Endometrial microvascular endothelial cells (primary cell): ENCODE results near the gene DCPS. TPM values are rescaled to one million over a fixed set of nuclear protein-coding genes. Genes with fewer than 3 reads are reported as not detected.
"Not testable (repeated sequence)": the region's sequence is repeated elsewhere in the genome, so short reads cannot be mapped to it uniquely, and the experiment has no call there.

Source experiments
- in situ Hi-C: cut with HindIII; loops from 2 replicates; pipeline ENCODE4 v1.10.0; 2017; ENCODE audit warnings: low sequenced_read_pairs, low pct_unique_long_range_greater_than_20kb; ENCODE audit errors: inconsistent ontology term
- total RNA-seq: library from RNA; depleted of rRNA; stranded (reverse); fragments of >200 nt; gene quantifications from one replicate; pipeline ENCODE4 v1.2.3, GENCODE V29; 2015; ENCODE audit errors: inconsistent ontology term

DCPS gene
- total RNA-seq, 1 donor from 2014 or later, result 29.1 TPM

DNA sequence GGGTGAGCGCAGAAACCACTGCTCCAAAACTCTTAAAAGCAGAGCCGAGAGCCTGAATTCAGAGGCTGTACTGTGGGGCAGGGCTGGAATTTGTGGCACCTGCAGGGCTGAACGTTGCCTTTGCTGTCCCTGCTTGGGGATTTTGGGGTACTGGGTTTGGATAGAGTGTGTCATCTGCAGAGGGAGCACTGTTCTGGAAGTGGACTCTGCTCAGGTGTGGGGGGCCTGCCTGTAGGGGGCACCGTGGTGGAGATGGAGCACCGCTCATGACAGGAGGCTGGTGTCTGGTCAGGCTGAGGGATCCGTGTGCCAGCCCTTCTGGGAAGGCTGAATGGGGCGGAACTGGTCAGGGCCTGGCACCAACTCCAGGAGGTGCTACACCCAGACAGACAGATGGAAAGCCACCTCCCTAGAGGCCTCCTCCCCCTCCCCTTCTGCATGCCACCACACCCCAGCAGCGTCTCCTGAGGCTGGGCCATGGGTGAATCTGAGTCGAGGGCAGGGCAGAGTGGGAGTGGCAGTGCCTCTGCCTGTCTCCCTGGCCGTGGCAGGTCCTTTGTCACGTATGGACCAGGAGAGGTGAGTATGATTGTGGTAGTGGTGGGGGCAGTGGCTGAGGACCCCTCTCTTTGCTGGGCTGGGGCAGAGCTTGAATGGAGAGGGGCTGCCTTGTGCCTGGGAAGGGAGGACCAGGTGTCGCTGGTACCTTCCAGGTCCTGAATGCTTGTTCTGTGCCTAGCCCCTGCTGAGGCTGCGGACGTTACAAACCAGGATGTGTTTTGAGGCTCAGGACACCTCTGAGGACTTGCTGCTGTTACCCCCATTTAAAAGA, 63.2 kb downstream of the DCPS start:
- in situ Hi-C loops, result not testable (repeated sequence)

DNA sequence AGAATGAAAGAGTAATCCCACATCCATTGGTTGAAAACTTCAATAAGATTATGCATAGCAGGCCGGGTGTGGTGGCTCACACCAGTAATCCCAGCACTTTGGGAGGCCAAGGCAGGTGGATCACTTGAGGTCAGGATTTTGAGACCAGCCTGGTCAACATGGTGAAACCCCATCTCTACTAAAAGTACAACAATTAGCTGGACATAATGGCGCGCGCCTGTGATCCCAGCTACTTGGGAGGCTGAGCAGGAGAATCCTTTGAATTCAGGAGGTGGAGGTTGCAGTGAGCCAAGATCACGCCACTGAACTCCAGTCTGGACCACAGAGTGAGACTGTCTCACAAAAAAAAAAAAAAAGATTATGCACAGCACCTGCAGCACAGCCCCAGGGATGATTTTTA, 63.9 kb downstream of the DCPS start:
- in situ Hi-C loops, result not testable (repeated sequence)

DNA sequence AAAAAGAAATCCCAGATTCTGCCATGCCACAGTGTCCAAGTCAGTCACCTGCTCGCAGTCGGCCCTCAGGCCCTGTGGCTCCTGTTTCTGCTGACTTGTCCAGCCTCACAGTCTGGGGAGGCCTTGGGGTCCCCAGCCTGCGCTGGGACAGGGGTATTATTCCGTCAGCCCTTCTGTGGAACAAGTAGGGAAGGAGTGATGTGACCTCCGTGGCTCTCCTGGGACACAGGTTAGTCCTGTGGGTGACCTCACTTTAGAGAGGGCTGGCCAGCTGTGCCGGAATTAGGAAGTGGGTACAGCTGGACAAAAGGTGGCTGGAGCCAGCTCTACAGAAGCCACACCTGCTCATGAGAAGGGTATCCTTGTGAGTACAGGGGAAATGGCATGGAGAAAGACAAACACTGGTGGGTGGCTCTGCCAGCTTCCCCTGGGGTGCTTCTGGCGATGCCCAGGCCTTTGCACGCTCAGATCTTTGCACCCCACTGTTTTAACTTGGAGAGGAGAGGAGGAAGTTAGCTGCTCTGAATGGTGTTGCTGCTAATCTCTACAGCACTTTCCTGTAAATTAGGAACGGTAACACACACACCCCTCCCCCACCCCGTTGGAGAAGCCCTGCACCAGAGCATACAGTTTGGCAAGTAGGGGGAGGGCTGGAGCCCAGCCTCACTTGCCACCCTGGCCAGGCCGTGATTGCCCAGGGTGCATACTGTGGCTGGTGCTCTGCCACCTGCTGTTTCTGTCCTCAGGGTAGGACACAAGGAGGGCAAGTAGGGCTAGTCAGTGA, 64.7 kb downstream of the DCPS start:
- in situ Hi-C loops, result not testable (repeated sequence)

DNA sequence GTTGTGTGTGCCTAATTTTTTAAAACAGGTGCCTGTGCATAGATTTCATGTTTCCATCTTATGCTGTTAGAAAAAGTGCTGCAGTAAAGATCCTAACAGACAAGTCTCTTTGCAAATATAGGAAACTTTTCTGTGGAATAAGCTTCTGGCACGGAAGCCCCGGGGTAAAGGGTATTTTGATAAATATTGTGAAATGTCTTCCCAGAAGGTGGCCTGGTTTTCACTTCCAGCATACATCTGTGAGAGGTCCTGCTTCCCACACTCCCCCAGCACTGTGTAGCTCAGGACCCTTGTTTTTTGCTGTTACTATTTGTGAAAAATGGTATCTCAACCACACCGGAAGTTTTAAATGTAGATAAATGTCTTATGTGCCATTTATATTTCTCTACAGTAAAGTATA, 66.2 kb downstream of the DCPS start:
- in situ Hi-C loops, result no loop called here

DNA sequence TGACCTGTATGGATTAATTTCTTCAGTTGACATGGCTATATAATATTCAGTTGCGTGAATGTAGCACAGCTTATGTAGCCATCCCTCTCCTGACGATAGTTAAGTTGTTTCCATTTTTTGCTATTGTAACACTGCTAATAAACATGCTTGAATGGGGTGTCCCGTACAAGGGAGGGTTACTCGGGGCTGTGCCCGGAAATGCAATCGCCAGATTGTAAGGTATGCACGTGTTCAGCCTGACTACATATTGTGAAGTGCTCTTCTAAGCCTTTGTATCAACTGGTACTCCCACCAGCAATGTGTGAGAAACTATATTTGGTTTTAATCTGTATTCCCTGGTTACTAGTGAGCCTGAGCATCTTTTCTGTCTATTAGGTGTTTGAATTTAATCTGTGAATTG, 67.7 kb downstream of the DCPS start:
- in situ Hi-C loops, result no loop called here

DNA sequence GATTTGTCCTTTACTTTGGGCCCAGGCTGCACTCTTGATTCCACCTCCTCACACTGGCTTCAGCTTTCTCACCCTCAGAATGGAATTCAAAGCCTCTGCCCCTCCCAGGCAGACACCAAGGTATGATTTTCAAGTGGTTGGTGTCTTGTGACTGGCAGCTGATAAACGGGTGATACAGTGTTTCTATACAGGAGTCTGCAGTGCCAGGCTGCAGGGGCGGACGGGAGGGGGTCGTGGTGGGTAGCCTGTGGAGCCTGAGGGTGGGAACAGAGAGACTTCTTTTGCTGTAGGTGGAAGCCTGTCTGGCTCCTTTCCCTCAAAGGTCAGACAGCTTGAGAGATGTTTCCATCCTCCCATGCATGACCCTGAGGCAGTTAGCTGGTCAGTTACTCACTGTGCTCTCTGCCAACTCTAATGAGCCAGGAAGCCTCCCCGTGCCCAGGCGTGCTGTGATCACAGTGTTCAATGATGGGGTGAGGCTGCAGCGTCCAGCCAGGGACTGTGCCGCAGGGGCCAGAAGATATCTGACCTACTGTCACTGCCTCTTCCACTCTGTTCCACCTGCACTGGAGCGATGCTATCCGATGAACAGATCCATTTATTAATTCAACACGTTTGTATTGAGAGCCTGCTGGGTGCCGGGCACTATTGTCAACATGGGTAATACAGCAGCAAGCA, 69.7 kb downstream of the DCPS start:
- in situ Hi-C loops, result not testable (repeated sequence)

DNA sequence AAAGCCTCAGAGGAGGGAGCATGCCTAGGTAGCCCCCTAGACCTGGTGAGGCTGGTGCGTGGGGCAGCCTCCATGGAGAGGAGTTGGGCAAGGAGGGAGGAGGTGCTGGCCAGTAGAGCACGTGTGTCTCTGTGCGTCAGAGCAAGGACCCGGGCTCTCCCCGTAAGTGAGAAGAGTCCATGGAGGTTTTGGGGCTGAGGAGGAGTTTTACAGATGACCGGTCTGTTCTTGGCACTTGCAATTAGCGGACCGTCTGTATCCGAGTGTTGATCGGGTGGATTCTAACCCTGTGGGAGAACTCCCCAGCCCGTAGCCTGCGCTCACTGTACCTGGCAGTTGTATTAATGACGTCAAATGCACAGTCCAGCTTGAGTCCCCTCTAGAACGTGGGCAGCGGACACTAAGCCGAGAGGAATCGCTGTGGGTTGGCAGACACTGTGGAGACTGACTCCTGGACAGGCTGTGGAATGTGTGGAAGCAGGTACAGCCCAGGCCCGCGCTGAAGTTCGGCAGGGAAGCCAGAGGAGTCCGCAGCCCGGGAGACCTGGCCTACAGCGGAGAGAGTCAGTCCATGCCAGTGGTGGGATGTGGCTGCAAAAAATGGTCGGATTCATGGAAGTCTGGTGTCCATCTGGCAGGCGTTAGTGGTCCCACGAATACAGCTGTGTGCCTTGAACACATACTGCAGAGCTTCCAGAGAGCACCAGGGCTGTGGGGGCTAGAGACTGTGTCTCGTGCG, 70.9 kb downstream of the DCPS start:
- in situ Hi-C loops, result not testable (repeated sequence)

DNA sequence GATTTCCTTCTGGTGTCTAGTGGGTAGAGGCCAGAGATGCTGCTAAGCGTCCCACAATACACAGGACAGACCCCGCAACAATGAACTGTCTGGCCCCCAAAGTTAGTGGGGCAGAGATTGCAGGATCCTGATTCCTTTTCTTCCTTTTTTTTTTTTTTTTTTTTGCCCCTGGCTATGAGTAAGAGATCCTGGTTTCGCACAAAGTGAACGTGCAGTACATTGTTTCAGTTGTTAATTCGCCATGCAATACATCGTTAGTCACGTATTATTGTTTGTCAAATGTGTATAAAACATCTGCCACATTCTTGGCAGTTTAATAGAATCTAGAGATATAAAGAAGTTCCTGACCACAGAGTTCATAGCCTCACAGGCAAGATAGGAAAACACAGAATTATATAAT, 71.9 kb downstream of the DCPS start:
- in situ Hi-C loops, result no loop called here

DNA sequence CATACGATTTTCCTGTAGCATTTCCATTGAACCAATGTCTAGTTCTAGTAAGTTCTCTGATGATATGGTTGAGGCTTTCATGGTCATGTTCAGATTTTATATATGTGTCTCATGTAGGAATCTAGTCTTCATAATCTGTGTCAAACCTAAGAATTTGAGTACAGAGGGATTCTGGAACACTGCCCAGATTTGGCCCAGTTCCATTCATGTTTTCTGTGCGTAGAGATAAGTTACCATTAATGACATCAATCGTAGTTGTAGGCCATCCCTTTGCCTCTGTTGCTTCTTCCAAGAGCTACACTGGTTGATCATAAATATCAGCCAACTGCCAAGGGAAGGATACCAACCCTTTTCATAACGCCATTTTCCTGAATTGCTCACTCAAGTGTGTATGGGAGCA, 74.9 kb downstream of the DCPS start:
- in situ Hi-C loops, result no loop called here

DNA sequence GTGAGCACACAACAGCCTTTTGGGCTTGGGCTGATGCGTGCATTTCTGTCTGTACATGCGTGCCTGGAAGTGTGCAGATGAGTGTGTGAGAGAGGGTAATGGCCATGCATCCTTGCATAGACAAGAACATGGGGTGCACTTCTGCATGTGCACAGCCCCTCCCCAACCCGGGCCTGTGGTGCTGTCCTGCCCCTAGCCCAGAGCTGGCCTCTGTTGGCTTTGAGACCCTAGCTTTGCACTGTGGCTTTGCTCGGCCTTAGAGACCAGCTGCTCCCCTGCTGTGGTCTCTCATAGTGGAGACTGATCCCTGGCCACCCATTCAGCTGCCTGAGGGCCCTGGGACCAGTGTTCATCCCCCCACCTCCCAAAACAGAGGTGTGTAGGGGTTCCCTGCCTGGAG, 77.0 kb downstream of the DCPS start:
- in situ Hi-C loops, result no loop called here

DNA sequence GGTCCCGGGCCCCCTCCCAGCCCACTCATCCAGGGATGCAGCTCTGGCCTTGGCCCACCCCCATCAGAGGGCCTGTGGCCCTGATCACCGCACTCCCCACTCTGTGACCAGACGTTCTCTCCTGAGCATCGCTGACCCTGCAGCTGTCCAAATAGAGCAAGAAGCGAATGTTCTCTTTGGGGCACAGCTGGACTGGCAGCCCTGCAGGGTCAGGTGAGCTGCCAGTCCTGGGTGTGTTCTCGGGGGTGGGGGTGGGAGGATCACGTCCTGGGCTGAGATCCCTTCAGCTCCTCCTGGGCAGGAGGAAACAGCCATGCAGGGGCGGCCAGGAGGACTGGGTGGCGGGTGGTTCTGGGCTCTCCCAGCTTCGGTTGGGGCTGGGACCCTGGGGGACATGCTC, 78.1 kb downstream of the DCPS start:
- in situ Hi-C loops, result not testable (repeated sequence)

DNA sequence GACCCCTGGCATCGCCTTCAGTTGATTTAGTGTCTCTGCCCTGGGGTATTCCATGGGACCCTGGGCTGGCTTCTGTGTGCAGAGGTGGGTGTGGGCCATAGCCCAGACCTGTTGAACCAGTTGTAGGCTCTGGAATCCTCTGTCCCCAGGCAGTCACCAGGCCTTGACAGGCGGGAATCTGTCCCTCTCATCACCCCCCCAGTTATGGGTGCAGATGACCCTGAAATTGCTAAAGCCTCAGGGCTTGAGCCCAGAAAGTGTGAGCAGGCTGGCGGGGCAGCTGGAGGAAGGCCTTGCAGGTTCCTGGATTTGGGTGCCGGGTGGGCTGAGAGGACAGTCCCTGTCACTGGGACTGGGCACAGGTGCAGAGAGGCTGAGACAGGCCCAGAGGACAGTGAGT, 78.8 kb downstream of the DCPS start:
- in situ Hi-C loops, result not testable (repeated sequence)

DNA sequence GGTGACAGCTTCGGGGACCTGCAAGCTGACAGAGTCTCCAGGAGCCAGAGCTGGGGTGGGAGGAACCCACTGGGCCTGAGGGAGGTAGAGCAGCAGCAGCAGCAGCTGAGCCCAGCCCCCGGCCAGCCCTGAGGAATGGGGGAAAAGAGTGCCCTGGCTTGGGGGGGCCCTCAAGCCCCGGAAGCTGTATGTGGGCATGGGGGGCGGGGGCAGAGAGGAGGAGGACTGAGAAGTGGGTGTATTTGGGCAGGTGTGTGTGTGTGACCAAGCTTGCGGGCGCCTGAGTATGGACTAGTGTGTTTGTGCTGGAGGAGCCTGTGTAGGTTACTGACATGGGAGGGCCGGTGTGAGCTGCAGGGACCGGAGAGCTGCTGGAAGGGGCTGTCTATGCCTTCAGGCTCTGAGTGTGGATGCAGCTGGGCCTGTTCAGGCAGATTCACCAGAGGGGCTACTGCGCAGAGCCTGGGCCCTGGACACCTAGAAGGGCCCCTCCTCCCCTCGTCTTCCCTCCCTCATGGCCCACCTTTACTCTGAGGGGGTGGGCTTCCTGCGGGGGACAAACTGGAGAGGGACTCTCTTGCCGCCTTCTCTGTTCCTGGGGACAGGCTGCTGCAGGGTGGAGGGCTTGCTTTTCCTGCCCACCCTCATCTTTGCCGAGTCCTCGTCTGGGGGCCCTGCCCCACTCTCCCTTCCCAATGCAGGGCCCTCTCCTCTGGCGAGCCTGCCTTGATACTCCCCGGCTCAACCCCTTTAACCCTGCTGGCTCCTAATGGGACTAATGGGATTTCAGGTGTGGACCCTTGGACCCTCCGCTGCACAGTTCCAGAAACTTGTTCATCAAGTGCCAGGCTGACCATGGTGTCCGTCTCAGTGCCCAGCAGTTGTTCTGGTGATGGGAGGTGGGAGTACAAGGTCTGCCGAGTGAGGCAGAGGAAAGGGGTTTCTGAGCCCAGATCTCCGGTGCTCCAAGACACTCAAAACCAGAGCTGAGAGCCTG, 79.8 kb downstream of the DCPS start:
- in situ Hi-C loops, result no loop called here

DNA sequence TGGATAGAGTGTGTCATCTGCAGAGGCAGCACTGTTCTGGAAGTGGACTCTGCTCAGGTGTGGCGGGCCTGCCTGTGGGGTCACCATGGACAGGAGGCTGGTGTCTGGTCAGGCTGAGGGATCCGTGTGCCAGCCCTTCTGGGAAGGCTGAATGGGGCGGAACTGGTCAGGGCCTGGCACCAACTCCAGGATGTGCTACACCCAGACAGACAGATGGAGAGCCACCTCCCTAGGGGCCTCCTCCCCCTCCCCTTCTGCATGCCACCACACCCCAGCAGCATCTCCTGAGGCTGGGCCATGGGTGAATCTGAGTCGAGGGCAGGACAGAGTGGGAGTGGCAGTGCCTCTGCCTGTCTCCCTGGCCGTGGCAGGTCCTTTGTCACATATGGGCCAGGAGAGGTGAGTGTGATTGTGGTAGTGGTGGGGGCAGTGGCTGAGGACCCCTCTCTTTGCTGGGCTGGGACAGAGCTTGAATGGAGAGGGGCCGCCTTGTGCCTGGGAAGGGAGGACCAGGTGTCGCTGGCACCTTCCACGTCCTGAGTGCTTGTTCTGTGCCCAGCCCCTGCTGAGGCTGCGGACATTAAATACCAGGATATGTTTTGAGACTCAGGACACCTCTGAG, 80.7 kb downstream of the DCPS start:
- in situ Hi-C loops, result no loop called here

DNA sequence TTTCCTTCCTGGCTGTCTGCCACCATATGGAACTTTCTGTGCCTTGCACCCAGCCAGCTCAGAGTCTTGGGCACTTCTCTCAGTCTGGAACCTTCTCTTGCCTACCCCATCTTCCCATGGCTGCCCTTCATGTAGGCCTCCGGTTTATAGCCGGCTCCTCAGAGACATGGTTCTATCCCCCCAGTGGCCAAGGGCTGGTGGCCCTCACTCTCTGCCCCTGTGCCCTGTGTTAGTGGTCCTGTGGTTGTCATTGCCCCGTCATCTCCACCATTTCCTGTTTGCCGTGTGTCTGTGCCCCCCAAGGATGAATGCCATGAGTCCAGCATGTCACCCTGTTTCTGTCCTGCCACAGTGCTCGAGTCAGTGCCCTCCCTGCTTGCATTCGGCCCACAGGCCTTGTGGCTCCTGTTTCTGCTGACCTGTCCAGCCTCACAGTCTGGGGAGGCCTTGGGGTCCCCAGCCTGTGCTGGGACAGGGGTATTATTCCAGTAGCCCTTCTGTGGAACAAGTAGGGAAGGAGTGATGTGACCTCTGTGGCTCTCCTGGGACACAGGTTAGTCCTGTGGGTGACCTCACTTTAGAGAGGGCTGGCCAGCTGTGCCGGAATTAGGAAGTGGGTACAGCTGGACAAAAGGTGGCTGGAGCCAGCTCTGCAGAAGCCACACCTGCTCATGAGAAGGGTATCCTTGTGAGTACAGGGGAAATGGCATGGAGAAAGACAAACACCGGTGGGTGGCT, 82.3 kb downstream of the DCPS start:
- in situ Hi-C loops, result no loop called here

DNA sequence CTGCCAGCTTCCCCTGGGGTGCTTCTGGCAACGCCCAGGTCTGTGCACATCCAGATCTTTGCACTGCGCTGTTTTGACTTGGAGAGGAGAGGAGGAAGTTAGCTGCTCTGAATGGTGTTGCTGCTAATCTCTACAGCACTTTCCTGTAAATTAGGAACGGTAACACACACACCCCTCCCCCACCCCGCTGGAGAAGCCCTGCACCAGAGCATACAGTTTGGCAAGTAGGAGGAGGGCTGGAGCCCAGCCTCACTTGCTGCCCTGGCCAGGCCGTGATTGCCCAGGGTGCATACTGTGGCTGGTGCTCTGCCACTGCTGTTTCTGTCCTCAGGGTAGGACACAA, 82.8 kb downstream of the DCPS start:
- in situ Hi-C loops, result not testable (repeated sequence)

DNA sequence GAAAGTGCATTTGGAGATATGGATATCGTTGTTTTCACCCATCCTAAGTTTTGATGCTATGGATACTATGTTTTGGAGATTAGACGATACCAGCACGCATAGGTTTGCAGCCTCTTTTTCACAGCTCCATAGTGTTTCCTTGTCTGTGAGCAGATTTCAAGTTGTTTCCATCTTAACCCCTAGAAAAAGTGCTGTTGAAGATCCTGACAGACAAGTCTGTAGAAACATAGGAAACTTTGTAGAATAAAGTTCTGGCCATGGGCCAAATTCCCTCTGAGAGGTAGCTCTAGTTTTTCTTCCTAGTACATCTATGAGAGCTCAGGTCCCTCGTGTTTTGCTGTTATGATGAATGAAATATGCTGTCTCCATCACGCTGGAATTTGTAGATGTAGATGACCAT, 84.0 kb downstream of the DCPS start:
- in situ Hi-C loops, result no loop called here
